ENCODE measurements around the gene BHLHE40.

Gene BHLHE40

GRCh38 chr3:5022187-5022965 is 43.1 kb downstream of the BHLHE40 start:
- no peak for DNase-seq

DNA sequence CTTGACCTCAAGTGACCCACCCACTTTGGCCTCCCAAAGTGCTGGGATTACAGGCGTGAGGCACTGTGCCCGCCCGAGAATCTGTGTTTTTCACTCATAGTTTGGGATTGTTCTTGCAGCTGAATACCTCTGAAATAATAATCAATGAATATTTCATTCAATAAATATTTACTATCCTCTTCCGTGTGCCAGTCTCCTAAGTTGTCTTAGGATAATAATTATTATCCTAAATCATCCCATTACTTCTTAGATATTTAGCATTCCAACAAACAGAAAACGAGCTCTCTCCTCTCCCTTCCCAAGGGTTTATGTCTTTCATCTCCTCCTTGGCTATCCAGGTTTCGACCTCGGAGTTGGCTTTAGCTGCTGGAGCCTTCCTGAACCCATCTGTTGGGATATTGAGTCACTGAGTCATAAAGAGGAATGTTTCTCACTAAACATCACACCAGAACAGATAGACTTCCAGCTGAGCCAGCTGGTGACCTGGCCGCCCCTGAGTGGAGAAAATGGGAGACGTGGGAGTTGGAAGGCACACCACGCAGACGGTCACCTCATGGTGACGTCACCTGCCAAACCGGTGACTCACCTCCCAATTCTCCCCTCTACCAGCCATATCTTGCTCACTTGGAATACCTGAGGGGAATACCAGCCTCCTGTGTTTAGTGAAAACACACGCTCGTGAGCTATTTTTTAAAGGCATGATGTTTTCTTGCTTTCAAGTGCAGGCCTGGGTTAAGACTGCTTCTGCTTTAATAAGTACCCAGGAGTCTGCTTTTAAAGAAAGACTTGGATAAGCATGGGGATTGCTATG is 43.9 kb downstream of the BHLHE40 start:
- no peak for DNase-seq

DNA sequence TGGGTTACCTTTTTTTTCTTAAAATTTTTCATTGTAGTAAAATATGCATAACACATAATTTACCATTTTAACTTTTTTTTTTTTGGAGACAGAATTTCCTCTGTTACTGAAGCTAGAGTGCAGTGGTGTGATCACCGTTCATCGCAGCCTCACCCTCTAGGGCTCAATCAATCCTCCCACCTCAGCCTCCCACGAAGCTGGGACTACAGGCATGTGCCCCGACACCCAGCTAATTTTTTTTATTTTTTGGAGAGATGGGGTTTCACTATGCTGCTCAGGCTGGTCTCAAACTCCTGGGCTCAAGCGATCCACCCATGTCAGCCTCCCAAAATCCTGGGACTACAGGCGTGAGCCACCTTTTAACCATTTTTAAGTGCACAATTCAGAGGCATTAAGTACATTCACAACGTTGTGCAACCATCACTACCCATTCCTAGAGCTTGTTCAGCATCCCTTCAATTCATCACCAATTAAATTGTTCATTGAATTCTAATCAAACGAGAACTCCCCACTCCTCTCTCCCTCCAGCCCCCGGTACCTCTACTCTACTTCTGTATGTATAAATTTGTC is 44.6 kb downstream of the BHLHE40 start:
- DNase-seq: no peak

- no peak for DNase-seq
Observed at GRCh38 chr3:5026046-5026362, 46.8 kb downstream of the BHLHE40 start.

- DNase-seq: no peak
Observed at GRCh38 chr3:5029715-5030114, 50.5 kb downstream of the BHLHE40 start.

- no peak for DNase-seq
Observed at GRCh38 chr3:5030152-5030551, 50.9 kb downstream of the BHLHE40 start.

GRCh38 chr3:5032844-5033243 is 53.6 kb downstream of the BHLHE40 start:
- no peak for DNase-seq

All from NCI-H1436 (cell line).